Activated CD4-positive, alpha-beta T cell treated with anti-CD3 and anti-CD28 coated beads for 36 hours (primary cell): ENCODE results near the gene PSMG2. TPM values are rescaled to one million over a fixed set of nuclear protein-coding genes. Genes with fewer than 3 reads are reported as not detected.

Source experiments
- ATAC-seq: fragments of 200-7000 bp; cut with Tn5 transposase; one replicate; pipeline ENCODE4 v1.10.0; 2021; ENCODE audit warnings: mild to moderate bottlenecking, moderate library complexity
- CTCF ChIA-PET: fragments of 350-600 bp; sonication (Branson Sonifier 250); formaldehyde crosslinking; loops from one replicate; lab custom pipeline; 2021; ENCODE audit warnings: antibody characterized with exemption; lab: Charles Lee
- POLR2A ChIA-PET: fragments of 350-600 bp; sonication (Branson Sonifier 250); formaldehyde crosslinking; loops from one replicate; lab custom pipeline; 2021; ENCODE audit warnings: antibody characterized with exemption, inconsistent platforms; lab: Charles Lee
- DNase-seq: peaks from one replicate; pipeline ENCODE4 v3.0.0-alpha.2; 2020
- H3K27ac Mint-ChIP-seq: one replicate; pipeline ENCODE4 v1.8.0; 2021; ENCODE audit warnings: mixed read lengths
- H3K27me3 Mint-ChIP-seq: one replicate; pipeline ENCODE4 v1.8.0; 2021; ENCODE audit warnings: mixed read lengths
- H3K36me3 Mint-ChIP-seq: one replicate; pipeline ENCODE4 v1.8.0; 2021; ENCODE audit warnings: low read depth, mixed read lengths
- H3K4me1 Mint-ChIP-seq: one replicate; pipeline ENCODE4 v1.8.0; 2021; ENCODE audit warnings: mixed read lengths
- H3K4me3 Mint-ChIP-seq: one replicate; pipeline ENCODE4 v1.8.0; 2021; ENCODE audit warnings: mild to moderate bottlenecking, moderate library complexity, mixed read lengths
- H3K9me3 Mint-ChIP-seq: one replicate; pipeline ENCODE4 v1.8.0; 2021; ENCODE audit warnings: low read depth, mixed read lengths
- intact Hi-C, 2 experiments: fragments of 100-400 bp; cut with DNase I in 1 of 2; cut with micrococcal nuclease in 1 of 2; formaldehyde crosslinking; loops; one replicate each; pipeline versions ENCODE4 v1.14.2 to v1.15.1; 2022 to 2024; cut with DNase I, micrococcal nuclease
- total RNA-seq, 2 experiments: library from RNA; stranded (reverse); gene quantifications; one replicate each; pipeline ENCODE4 v1.2.3, GENCODE V29; 2021

The PSMG2 gene
- total RNA-seq, 2 experiments from 2014 or later = 113 to 118 TPM

DNA sequence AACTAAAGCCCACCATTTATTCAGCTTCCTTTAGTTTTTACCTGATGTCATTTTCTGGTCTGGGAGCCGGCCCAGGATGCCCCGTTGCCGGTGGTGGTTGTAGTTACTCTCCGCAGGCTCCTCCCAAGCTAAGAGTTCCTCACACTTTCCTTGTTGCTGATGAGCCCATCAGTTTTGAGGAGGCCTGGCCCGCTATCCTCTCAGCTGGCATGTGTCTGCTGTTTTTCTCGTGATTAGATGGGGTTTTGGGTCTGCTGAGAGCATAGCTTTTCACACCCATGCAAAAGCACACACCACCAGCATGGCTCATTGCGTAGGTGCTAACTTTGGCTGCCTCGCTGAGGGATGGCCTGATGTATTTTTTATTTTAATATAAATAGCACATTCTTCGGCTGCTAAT lies 72.1 kb downstream of the PSMG2 start:
- no peaks in the 10 kb centered on the region for H3K27me3 Mint-ChIP-seq
- ATAC-seq (peak; percentile 24), DNase-seq (peak; percentile 33)
- intact Hi-C loops = loop anchor here in 1 of 2 experiments (1.0 kb wide), 1 partner anchor 109 kb away; the partner anchor contains the start of gene PTPN2
- peak overlapping the region; percentile 80 for H3K4me3 Mint-ChIP-seq
- peaks cover 16% of the 10 kb centered on the region for H3K4me1 Mint-ChIP-seq
- peak overlapping the region; percentile 75 for H3K27ac Mint-ChIP-seq
- CTCF ChIA-PET = no interaction called here
- peaks cover 3% of the 10 kb centered on the region for H3K36me3 Mint-ChIP-seq
- POLR2A ChIA-PET = interaction anchor here (1.0 to 1.9 kb wide), 2 partner anchors 24 to 33 kb away, joined by 4 to 8 read pairs; no protein-coding TSS in a partner anchor
- H3K9me3 Mint-ChIP-seq = peaks cover 8% of the 10 kb centered on the region

Other genes with a start within 250 kb of the PSMG2 start
- gene SPIRE1, start 44.9 kb upstream of the PSMG2 start, total RNA-seq = 1 to 10 TPM; 3.0 to 3.8 TPM
- 10 to 100 TPM; 12.5 to 13.9 TPM for gene CEP76, start 319 bp upstream of the PSMG2 start, total RNA-seq
- 10 to 100 TPM; 60.6 to 72.9 TPM for gene PTPN2, start 181.2 kb downstream of the PSMG2 start, total RNA-seq
- 100 to 1,000 TPM; 100 to 107 TPM for gene SEH1L, start 245.0 kb downstream of the PSMG2 start, total RNA-seq